Lower leg skin (tissue), 4 donors: ENCODE results near the gene ZSCAN23. TPM values are rescaled to one million over a fixed set of nuclear protein-coding genes. Genes with fewer than 3 reads are reported as not detected.
"Not testable (repeated sequence)": the region's sequence is repeated elsewhere in the genome, so short reads cannot be mapped to it uniquely, and the experiment has no call there.

Source experiments
- DNase-seq, 2 donors: peaks; one replicate each; pipeline ENCODE4 v3.0.0-alpha.2; 2019; ENCODE audit warnings: low spot score in 2 of 2
- H3K4me3 ChIP-seq: fragments of 200-600 bp; sonication (generic); 2 replicates; pipeline ENCODE4 v1.5.1; 2017; ENCODE audit warnings: mild to moderate bottlenecking, low read depth; ENCODE audit not compliant: poor library complexity, severe bottlenecking
- POLR2A ChIP-seq, 2 donors: fragments of 450-650 bp; IDR thresholded peaks; one replicate each; pipeline ENCODE4 v1.6.1; 2016 to 2017; ENCODE audit warnings: antibody characterized with exemption in 2 of 2, mild to moderate bottlenecking in 1 of 2, moderate library complexity in 1 of 2
- WGBS, 2 donors: methylation state at CpG; one replicate each; pipeline ENCODE4 v1.1.5; 2018; 5-methylcytosine and 5-hydroxymethylcytosine counted together
- intact Hi-C: fragments of 100-400 bp; cut with DNase I; formaldehyde crosslinking; loops from one replicate; pipeline ENCODE4 v1.15.0; 2023; ENCODE audit warnings: low total_unique reads
- total RNA-seq, 4 donors: library from RNA; depleted of rRNA; stranded (reverse); fragments of >200 nt; gene quantifications; one replicate each; pipeline ENCODE4 v1.1.0, GENCODE V29; 2016
- TF ChIP-seq, protein P1 (sequence below), 3 donors: fragments of 450-650 bp; IDR thresholded peaks; one replicate each; pipeline ENCODE4 v1.5.1; 2016; ENCODE audit warnings: antibody characterized with exemption in 3 of 3, mild to moderate bottlenecking in 3 of 3, moderate library complexity in 2 of 3

ZSCAN23 gene
- total RNA-seq, 4 donors from 2014 or later, result 0.25 to 1.2 (median 0.65) TPM; not detected in 1

DNA sequence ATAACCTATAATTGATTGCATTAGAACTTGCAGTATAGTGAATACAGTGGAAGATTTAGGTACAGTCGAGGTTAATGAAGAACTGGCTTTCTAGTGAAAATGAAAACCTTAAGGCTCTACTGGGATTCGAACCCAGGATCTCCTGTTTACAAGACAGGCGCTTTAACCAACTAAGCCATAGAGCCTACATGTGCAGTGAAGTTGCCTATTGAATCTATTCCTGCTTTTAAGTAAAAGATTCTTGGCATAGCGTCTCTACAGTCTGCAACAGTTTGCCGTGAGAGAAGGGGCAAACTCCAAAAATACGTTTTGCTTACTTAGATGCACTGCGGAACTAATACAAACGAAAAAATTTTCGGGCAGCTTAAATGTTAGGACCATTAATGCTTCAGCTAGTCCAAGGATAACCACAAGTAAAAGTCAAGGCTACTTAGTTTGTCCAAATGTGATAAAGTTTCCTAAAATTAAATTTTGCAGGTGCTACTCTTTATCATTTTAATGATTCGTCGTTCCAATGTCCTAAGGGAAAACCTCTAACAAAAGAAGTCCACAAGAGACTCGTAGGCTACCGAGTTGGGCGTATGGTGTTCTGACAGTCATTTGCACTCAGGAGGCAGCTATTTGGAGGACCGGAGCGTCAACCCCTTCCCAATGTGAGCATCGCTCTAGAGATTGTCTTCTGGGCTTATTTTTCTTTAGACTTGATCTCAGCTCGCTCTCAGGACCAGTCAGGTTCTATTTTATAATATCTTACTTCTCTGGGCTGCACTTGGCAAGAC lies 31.3 kb upstream of the ZSCAN23 start:
- no peak for DNase-seq
- 4 to 7% methylated on average over 18 of the region's 18 CpGs for whole genome bisulfite sequencing, 2 donors
- intact Hi-C loops, result no loop called here
- H3K4me3 ChIP-seq, result no peak overlapping the region
- TF ChIP-seq POLR2A (IDR thresholded peaks at IDR 0.05), result no peak
- TF ChIP-seq, protein P1, sequence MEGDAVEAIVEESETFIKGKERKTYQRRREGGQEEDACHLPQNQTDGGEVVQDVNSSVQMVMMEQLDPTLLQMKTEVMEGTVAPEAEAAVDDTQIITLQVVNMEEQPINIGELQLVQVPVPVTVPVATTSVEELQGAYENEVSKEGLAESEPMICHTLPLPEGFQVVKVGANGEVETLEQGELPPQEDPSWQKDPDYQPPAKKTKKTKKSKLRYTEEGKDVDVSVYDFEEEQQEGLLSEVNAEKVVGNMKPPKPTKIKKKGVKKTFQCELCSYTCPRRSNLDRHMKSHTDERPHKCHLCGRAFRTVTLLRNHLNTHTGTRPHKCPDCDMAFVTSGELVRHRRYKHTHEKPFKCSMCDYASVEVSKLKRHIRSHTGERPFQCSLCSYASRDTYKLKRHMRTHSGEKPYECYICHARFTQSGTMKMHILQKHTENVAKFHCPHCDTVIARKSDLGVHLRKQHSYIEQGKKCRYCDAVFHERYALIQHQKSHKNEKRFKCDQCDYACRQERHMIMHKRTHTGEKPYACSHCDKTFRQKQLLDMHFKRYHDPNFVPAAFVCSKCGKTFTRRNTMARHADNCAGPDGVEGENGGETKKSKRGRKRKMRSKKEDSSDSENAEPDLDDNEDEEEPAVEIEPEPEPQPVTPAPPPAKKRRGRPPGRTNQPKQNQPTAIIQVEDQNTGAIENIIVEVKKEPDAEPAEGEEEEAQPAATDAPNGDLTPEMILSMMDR (IDR thresholded peaks at IDR 0.05), result no peak

DNA sequence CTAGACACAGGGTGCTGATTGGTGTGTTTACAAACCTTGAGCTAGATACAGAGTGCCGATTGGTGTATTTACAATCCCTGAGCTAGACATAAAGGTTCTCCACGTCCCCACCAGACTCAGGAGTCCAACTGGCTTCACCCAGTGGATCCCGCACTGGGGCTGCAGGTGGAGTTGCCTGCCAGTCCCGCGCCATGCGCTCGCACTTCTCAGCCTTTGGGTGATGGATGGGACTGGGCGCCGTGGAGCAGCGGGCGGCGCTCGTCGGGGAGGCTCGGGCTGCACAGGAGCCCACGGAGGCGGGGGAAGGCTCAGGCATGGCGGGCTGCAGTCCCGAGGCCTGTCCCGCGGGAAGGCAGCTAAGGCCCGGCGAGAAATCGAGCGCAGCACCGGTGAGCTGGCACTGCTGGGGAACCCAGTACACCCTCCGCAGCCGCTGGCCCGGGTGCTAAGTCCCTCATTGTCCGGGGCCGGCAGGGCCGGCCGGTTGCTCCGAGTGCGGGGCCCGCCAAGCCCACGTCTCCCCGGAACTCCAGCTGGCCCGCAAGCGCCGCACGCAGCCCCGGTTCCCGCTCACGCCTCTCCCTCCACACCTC lies 26.0 kb upstream of the ZSCAN23 start:
- WGBS, 2 donors, result 93 to 95% methylated on average over 33 to 41 of the region's 45 CpGs
- intact Hi-C loops, H3K4me3 ChIP-seq, DNase-seq: not testable (repeated sequence)

DNA sequence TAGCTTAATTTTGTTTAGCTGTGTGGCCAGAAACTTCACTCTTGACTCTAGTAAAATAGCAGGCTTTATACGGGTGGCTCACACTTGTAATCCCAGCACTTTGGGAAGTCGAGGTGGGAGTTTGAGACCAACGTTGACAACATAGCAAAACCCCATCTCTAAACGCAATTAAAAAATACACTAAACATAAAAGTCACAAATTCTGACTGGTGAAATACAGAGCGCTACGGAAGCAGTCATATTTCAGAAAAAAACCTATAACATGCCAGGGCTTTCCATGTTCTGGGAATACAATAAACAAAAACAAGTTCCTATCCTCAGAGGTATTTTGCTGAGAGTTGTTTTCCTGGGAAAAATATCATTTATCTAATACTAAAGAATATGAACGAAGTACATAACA lies 24.8 kb upstream of the ZSCAN23 start:
- intact Hi-C loops, result no loop called here

DNA sequence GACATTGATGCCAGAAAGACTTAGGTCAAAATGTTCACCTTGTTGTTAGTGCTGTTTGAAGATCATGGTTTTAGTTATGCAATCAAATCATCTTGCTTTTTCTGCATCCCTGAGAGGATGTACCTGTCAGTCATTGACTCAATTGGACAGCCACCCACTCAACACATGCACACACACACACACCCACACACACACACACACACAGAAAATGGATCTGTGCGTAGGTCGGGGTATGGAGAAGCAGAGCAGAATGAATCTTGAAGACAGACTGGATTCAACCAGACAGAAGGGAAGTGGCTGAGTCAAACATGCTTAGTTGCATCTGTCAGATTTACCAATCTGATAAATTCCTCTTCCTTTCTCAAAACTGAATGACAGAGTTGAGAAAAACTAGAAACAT lies 19.1 kb upstream of the ZSCAN23 start:
- TF ChIP-seq, protein P1 (IDR thresholded peaks at IDR 0.05), result no peak
- no peak for TF ChIP-seq POLR2A (IDR thresholded peaks at IDR 0.05)
- DNase-seq, result no peak
- H3K4me3 ChIP-seq, result no peak overlapping the region
- intact Hi-C loops, result no loop called here
- WGBS, 2 donors, result 43 to 53% methylated on average over 2 of the region's 2 CpGs

More for the DNA sequence above, 24.8 kb upstream of the ZSCAN23 start:
- DNase-seq, result no peak
- TF ChIP-seq, protein P1 (IDR thresholded peaks at IDR 0.05), result no peak
- no peak for TF ChIP-seq POLR2A (IDR thresholded peaks at IDR 0.05)
- WGBS, 2 donors, result 78 to 85% methylated on average over 7 of the region's 7 CpGs
- H3K4me3 ChIP-seq, result no peak overlapping the region

DNA sequence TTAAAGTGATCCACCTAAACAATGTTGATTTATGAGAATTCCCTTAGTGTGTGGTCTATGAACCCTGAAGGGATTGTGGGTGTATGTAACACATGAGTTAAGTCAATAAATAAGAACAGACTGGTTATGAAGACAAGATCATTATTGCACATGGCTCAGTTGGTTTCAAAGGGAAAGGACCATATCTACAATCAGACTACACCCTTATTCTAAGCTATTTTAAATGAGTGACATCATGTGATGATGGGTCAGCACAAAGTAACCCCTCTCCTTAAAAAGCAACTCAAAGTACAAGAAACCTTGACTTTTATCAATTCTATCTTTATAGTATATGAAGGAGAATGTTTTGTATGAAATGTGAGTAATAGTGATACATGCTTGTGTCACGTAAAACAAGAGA lies 15.3 kb upstream of the ZSCAN23 start:
- no peak for TF ChIP-seq POLR2A (IDR thresholded peaks at IDR 0.05)
- TF ChIP-seq, protein P1 (IDR thresholded peaks at IDR 0.05), result no peak
- WGBS, 2 donors, result 46 to 48% methylated on average over 1 of the region's 1 CpG
- no peak overlapping the region for H3K4me3 ChIP-seq
- intact Hi-C loops, result loop anchor here (5.0 kb wide), 1 partner anchor 1359 kb away; no protein-coding TSS in a partner anchor
- DNase-seq, result no peak

DNA sequence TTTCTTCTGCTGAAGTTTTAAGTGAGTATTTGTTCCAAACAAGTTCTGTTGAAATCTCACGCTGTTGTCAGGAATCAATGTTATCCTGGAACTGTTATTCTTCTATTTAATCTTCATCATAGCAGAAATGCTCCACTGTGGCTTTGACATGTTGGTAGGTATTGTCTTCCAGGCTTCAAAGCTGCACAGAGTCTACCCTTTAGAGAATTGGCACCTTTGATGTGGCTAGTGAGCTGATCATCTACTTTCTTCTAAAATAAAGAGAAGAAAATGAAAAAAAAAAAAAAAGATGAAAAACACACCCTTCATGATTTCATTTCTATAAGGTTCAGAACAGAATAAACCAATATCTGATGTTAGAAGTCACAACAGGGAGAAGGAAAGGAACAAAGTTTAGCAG lies 5.8 kb upstream of the ZSCAN23 start:
- intact Hi-C loops, result no loop called here
- TF ChIP-seq, protein P1 (IDR thresholded peaks at IDR 0.05), result no peak
- no peak for TF ChIP-seq POLR2A (IDR thresholded peaks at IDR 0.05)
- no peak overlapping the region for H3K4me3 ChIP-seq
- WGBS, 2 donors, result 94 to 96% methylated on average over 1 of the region's 1 CpG
- no peak for DNase-seq

DNA sequence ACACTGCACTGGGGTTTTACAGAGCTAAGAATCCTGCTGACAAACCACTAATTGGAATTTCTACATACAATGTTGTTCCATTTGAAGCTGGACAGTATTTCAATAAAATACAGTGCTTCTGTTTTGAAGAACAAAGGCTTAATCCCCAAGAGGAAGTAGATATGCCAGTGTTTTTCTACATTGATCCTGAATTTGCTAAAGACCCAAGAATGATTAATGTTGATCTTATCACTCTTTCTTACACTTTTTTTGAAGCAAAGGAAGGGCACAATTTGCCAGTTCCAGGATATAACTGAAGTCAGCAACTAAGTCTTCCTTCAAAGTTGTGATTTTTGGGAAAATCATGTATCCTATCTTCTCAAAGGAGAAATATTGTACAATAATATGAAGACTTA lies 4.2 kb upstream of the ZSCAN23 start:
- H3K4me3 ChIP-seq, intact Hi-C loops, DNase-seq: not testable (repeated sequence)
